CD4-positive, alpha-beta T cell (primary cell): ENCODE results near the gene MFN2. TPM values are rescaled to one million over a fixed set of nuclear protein-coding genes. Genes with fewer than 3 reads are reported as not detected.

Source experiments
- ATAC-seq: fragments of 200-7000 bp; cut with Tn5 transposase; one replicate; pipeline ENCODE4 v1.10.0; 2022; ENCODE audit warnings: mild to moderate bottlenecking; ENCODE audit not compliant: poor library complexity
- CTCF ChIA-PET: fragments of 350-600 bp; sonication (Branson Sonifier 250); formaldehyde crosslinking; loops from one replicate; lab custom pipeline; 2021; ENCODE audit warnings: antibody characterized with exemption, inconsistent platforms; lab: Charles Lee
- POLR2A ChIA-PET: fragments of 350-600 bp; sonication (Branson Sonifier 250); formaldehyde crosslinking; loops from one replicate; lab custom pipeline; 2021; ENCODE audit warnings: antibody characterized with exemption, inconsistent platforms; lab: Charles Lee
- DNase-seq, 14 experiments: peaks; one replicate each; pipeline ENCODE4 v3.0.0-alpha.2; 2013 to 2020; ENCODE audit warnings: mixed read lengths in 2 of 14
- H3K27ac ChIP-seq, 2 donors: one replicate each; pipeline versions ENCODE4 v1.5.1 to v1.7.0; 2013; ENCODE audit warnings: low read length in 2 of 2, low read depth in 1 of 2, mild to moderate bottlenecking in 1 of 2
- H3K27me3 ChIP-seq, 2 experiments: 1 replicate in 1 of 2; 2 replicates in 1 of 2; pipeline versions ENCODE4 v1.6.1 to v1.7.0; 2013; ENCODE audit warnings: low read length in 2 of 2, control low read depth in 1 of 2, mild to moderate bottlenecking in 1 of 2, moderate library complexity in 1 of 2; ENCODE audit not compliant: insufficient read depth in 2 of 2, control insufficient read depth in 1 of 2
- H3K36me3 ChIP-seq: one replicate; pipeline ENCODE4 v1.6.1; 2013; ENCODE audit warnings: low read length, control low read depth; ENCODE audit not compliant: insufficient read depth
- H3K4me1 ChIP-seq: one replicate; pipeline ENCODE4 v1.6.1; 2013; ENCODE audit warnings: low read length, control low read depth; ENCODE audit not compliant: insufficient read depth
- H3K4me3 ChIP-seq: one replicate; pipeline ENCODE4 v1.5.1; 2013; ENCODE audit warnings: mild to moderate bottlenecking, low read length, moderate library complexity
- H3K9me3 ChIP-seq, 2 experiments: 1 replicate in 1 of 2; 2 replicates in 1 of 2; pipeline versions ENCODE4 v1.6.1 to v1.7.0; 2013; ENCODE audit warnings: low read length in 2 of 2, mild to moderate bottlenecking in 2 of 2, control low read depth in 1 of 2, moderate library complexity in 1 of 2; ENCODE audit not compliant: control insufficient read depth in 1 of 2, insufficient read depth in 1 of 2
- H3K27ac Mint-ChIP-seq: one replicate; pipeline ENCODE4 v1.8.0; 2020; ENCODE audit warnings: mixed read lengths
- H3K27me3 Mint-ChIP-seq: one replicate; pipeline ENCODE4 v1.8.0; 2021; ENCODE audit warnings: mixed read lengths
- H3K36me3 Mint-ChIP-seq: one replicate; pipeline ENCODE4 v1.8.0; 2021; ENCODE audit warnings: low read depth, mixed read lengths
- H3K4me1 Mint-ChIP-seq: one replicate; pipeline ENCODE4 v1.8.0; 2021; ENCODE audit warnings: low read depth, mixed read lengths
- H3K4me3 Mint-ChIP-seq: one replicate; pipeline ENCODE4 v1.8.0; 2020; ENCODE audit warnings: mild to moderate bottlenecking, mixed read lengths
- H3K9me3 Mint-ChIP-seq: one replicate; pipeline ENCODE4 v1.8.0; 2020; ENCODE audit warnings: mixed read lengths
- CTCF ChIP-seq: fragments of 200-600 bp; IDR thresholded peaks from one replicate; pipeline ENCODE4 v1.8.0; 2022; ENCODE audit warnings: antibody characterized with exemption, mild to moderate bottlenecking
- intact Hi-C, 2 experiments: fragments of 100-400 bp; cut with DNase I in 1 of 2; cut with micrococcal nuclease in 1 of 2; formaldehyde crosslinking; loops; one replicate each; pipeline versions ENCODE4 v1.15.1 to v1.9.0; 2023 to 2025; cut with DNase I, micrococcal nuclease
- total RNA-seq, 174 experiments: library from RNA in 2 of 174; stranded (reverse) in 2 of 174; gene quantifications; one replicate each; pipeline ENCODE4 v1.2.3 and lab custom pipeline; 2021 to 2026

Gene MFN2
- total RNA-seq, 2 experiments from 2014 or later, result 33.0 to 38.1 TPM

GRCh38 chr1:12034381-12034801 is 54.1 kb downstream of the MFN2 start:
- POLR2A ChIA-PET, result no interaction called here
- peaks cover 10% of the 10 kb centered on the region for H3K36me3 ChIP-seq
- H3K27ac Mint-ChIP-seq, result no peak overlapping the region
- H3K27me3 ChIP-seq, result no peaks in the 10 kb centered on the region
- no peak for DNase-seq
- intact Hi-C loops, result no loop called here
- no peaks in the 10 kb centered on the region for H3K9me3 ChIP-seq
- no peaks in the 10 kb centered on the region for H3K9me3 Mint-ChIP-seq
- H3K4me1 ChIP-seq, result no peaks in the 10 kb centered on the region
- no peak overlapping the region for H3K27ac ChIP-seq
- no peaks in the 10 kb centered on the region for H3K4me1 Mint-ChIP-seq
- peaks cover 14% of the 10 kb centered on the region for H3K36me3 Mint-ChIP-seq
- no peak overlapping the region for H3K4me3 Mint-ChIP-seq
- no peak for TF ChIP-seq CTCF
- CTCF ChIA-PET, result interaction anchor here (0.6 kb wide), 2 partner anchors 246 to 1242 kb away, joined by 3 to 4 read pairs; no protein-coding TSS in a partner anchor
- H3K27me3 Mint-ChIP-seq, result no peaks in the 10 kb centered on the region
- no peak for ATAC-seq
- no peak overlapping the region for H3K4me3 ChIP-seq

GRCh38 chr1:12035312-12035711 is 55.1 kb downstream of the MFN2 start:
- H3K27me3 Mint-ChIP-seq, result no peaks in the 10 kb centered on the region
- intact Hi-C loops, result no loop called here
- ChIA-PET CTCF (interaction anchor here (0.7 kb wide), 1 partner anchor 200 kb away, joined by 3 read pairs; no protein-coding TSS in a partner anchor), POLR2A (no interaction called here)
- H3K9me3 ChIP-seq, result no peaks in the 10 kb centered on the region
- H3K4me1 Mint-ChIP-seq, result no peaks in the 10 kb centered on the region
- H3K27me3 ChIP-seq, result no peaks in the 10 kb centered on the region
- no peak overlapping the region for H3K27ac ChIP-seq
- peaks cover 1% of the 10 kb centered on the region for H3K36me3 ChIP-seq
- no peak overlapping the region for H3K4me3 ChIP-seq
- no peak overlapping the region for H3K27ac Mint-ChIP-seq
- DNase-seq (no peak), ATAC-seq (no peak)
- H3K4me1 ChIP-seq, result no peaks in the 10 kb centered on the region
- no peak for TF ChIP-seq CTCF
- H3K4me3 Mint-ChIP-seq, result no peak overlapping the region
- peaks cover 10% of the 10 kb centered on the region for H3K36me3 Mint-ChIP-seq
- no peaks in the 10 kb centered on the region for H3K9me3 Mint-ChIP-seq

- intact Hi-C loops, result no loop called here
- no peaks in the 10 kb centered on the region for H3K27me3 Mint-ChIP-seq
- H3K36me3 Mint-ChIP-seq, result no peaks in the 10 kb centered on the region
- ATAC-seq (no peak), DNase-seq (no peak)
- no peaks in the 10 kb centered on the region for H3K36me3 ChIP-seq
- no peak overlapping the region for H3K27ac ChIP-seq
- H3K9me3 ChIP-seq, result no peaks in the 10 kb centered on the region
- no peak overlapping the region for H3K27ac Mint-ChIP-seq
- no peak for TF ChIP-seq CTCF
- H3K4me3 ChIP-seq, result no peak overlapping the region
- CTCF ChIA-PET, result no interaction called here
- H3K4me1 Mint-ChIP-seq, result no peaks in the 10 kb centered on the region
- no peaks in the 10 kb centered on the region for H3K4me1 ChIP-seq
- H3K9me3 Mint-ChIP-seq, result no peaks in the 10 kb centered on the region
- POLR2A ChIA-PET, result no interaction called here
- no peaks in the 10 kb centered on the region for H3K27me3 ChIP-seq
- no peak overlapping the region for H3K4me3 Mint-ChIP-seq
Measured at GRCh38 chr1:12037486-12038355, 57.5 kb downstream of the MFN2 start.
